Ammon's horn (tissue), 1 donor: ENCODE results near the gene ROPN1L.
"Not testable (repeated sequence)": the region's sequence is repeated elsewhere in the genome, so short reads cannot be mapped to it uniquely, and the experiment has no call there.

Experiments
- DNase-seq: peaks from one replicate; pipeline ENCODE4 v3.0.0-alpha.2; 2016; ENCODE audit warnings: low spot score

The ROPN1L gene

GRCh38 chr5:10478436-10478835, 36.8 kb downstream of the ROPN1L start:
- no peak for DNase-seq

- no peak for DNase-seq
Observed at GRCh38 chr5:10479154-10479721, 37.6 kb downstream of the ROPN1L start.

- DNase-seq: no peak
Observed at GRCh38 chr5:10480237-10480985, 38.7 kb downstream of the ROPN1L start.

- DNase-seq: no peak
Observed at GRCh38 chr5:10481241-10481935, 39.7 kb downstream of the ROPN1L start.

GRCh38 chr5:10482791-10483530, 41.3 kb downstream of the ROPN1L start:
- no peak for DNase-seq

GRCh38 chr5:10484774-10485141, 43.1 kb downstream of the ROPN1L start:
- DNase-seq: no peak

GRCh38 chr5:10485142-10485795, 43.6 kb downstream of the ROPN1L start:
- DNase-seq: peak; percentile 42

- DNase-seq: no peak
Observed at GRCh38 chr5:10485897-10486296, 44.2 kb downstream of the ROPN1L start.

- DNase-seq: no peak
Observed at GRCh38 chr5:10486511-10487344, 45.0 kb downstream of the ROPN1L start.

GRCh38 chr5:10488144-10488543, 46.5 kb downstream of the ROPN1L start:
- DNase-seq: no peak

GRCh38 chr5:10489810-10490426, 48.2 kb downstream of the ROPN1L start:
- DNase-seq: no peak

GRCh38 chr5:10490927-10491672, 49.4 kb downstream of the ROPN1L start:
- no peak for DNase-seq

- DNase-seq: no peak
Observed at GRCh38 chr5:10491673-10492026, 50.0 kb downstream of the ROPN1L start.

- DNase-seq: no peak
Observed at GRCh38 chr5:10493884-10494283, 52.2 kb downstream of the ROPN1L start.

GRCh38 chr5:10494497-10494896, 52.8 kb downstream of the ROPN1L start:
- not testable (repeated sequence) for DNase-seq

- DNase-seq: no peak
Observed at GRCh38 chr5:10497554-10497953, 55.9 kb downstream of the ROPN1L start.

- DNase-seq: no peak
Observed at GRCh38 chr5:10498350-10498749, 56.7 kb downstream of the ROPN1L start.

- no peak for DNase-seq
Observed at GRCh38 chr5:10499066-10499465, 57.4 kb downstream of the ROPN1L start.

GRCh38 chr5:10499776-10500175, 58.1 kb downstream of the ROPN1L start:
- no peak for DNase-seq

GRCh38 chr5:10500669-10501068, 59.0 kb downstream of the ROPN1L start:
- no peak for DNase-seq
